Endothelial cell of umbilical vein (primary cell): ENCODE data around the gene PRKAA1. TPM values are rescaled to one million over a fixed set of nuclear protein-coding genes. Genes with fewer than 3 reads are reported as not detected.

Experiments used
- BruUV-seq: library from RNA; stranded (reverse); fragments of 400-500 nt; replicated peaks from 2 replicates; lab custom pipeline; 2021; lab: Mats Ljungman, UMichigan
- CTCF ChIA-PET: fragments of 300-600, 350-600 bp; sonication (Branson Sonifier 250); formaldehyde crosslinking; loops from one replicate; lab custom pipeline; 2021; ENCODE audit warnings: antibody characterized with exemption, inconsistent platforms; lab: Charles Lee
- POLR2A ChIA-PET: fragments of 300-600, 350-600 bp; sonication (Branson Sonifier 250); formaldehyde crosslinking; loops from one replicate; lab custom pipeline; 2021; ENCODE audit warnings: antibody characterized with exemption, inconsistent platforms; lab: Charles Lee
- DNase-seq: peaks from one replicate; pipeline ENCODE4 v3.0.0-alpha.2; 2011; ENCODE audit warnings: low read depth, low spot score
- FAIRE-seq: peaks from 2 replicates; lab custom pipeline; 2011; peaks lifted over from hg19 to GRCh38; lab: Jason Lieb, UNC
- H2AFZ ChIP-seq: 2 replicates; pipeline ENCODE4 v1.6.0; 2012; ENCODE audit warnings: low read depth, low read length, control low read depth, inconsistent platforms
- H3K27ac ChIP-seq: 2 replicates; pipeline ENCODE4 v1.5.1; 2011; ENCODE audit warnings: low read depth, mild to moderate bottlenecking, control low read depth, low read length, moderate library complexity; ENCODE audit not compliant: insufficient read depth
- H3K27me3 ChIP-seq, 2 experiments: 2 replicates each; pipeline versions ENCODE4 v1.6.0 to v1.6.1; 2011; ENCODE audit warnings: low read length in 2 of 2, mixed read lengths in 1 of 2; ENCODE audit not compliant: control insufficient read depth in 2 of 2, insufficient read depth in 2 of 2
- H3K36me3 ChIP-seq, 2 experiments: 2 replicates in 1 of 2; 3 replicates in 1 of 2; pipeline ENCODE4 v1.5.1; 2011; ENCODE audit warnings: low read length in 2 of 2, mild to moderate bottlenecking in 1 of 2, moderate library complexity in 1 of 2; ENCODE audit not compliant: control insufficient read depth in 2 of 2, insufficient read depth in 2 of 2; ENCODE audit errors: extremely low read depth in 1 of 2
- H3K4me1 ChIP-seq: 3 replicates; pipeline ENCODE4 v1.5.1; 2011; ENCODE audit warnings: mild to moderate bottlenecking, low read length; ENCODE audit not compliant: control insufficient read depth, insufficient read depth; ENCODE audit errors: extremely low read depth
- H3K4me2 ChIP-seq: 2 replicates; pipeline ENCODE4 v1.6.1; 2011; ENCODE audit warnings: low read length, control low read depth, mixed read lengths; ENCODE audit not compliant: insufficient read depth
- H3K4me3 ChIP-seq, 3 experiments: fragments of 200-600 bp in 1 of 3; sonication (generic), shearing (Covaris generic) in 1 of 3; replicated peaks in 1 of 3; 2 replicates each; pipeline ENCODE4 v1.5.1; 2011 to 2016; ENCODE audit warnings: control low read depth in 3 of 3, low read length in 3 of 3, mild to moderate bottlenecking in 2 of 3, inconsistent platforms in 1 of 3, low read depth in 1 of 3, moderate library complexity in 1 of 3; ENCODE audit not compliant: insufficient read depth in 1 of 3
- H3K79me2 ChIP-seq: 2 replicates; pipeline ENCODE4 v1.6.0; 2012; ENCODE audit warnings: low read length, inconsistent platforms; ENCODE audit not compliant: control insufficient read depth, insufficient read depth
- H3K9ac ChIP-seq: replicated peaks from 2 replicates; pipeline ENCODE3; 2011; ENCODE audit warnings: low read length, control low read depth; ENCODE audit not compliant: insufficient read depth; ENCODE audit errors: extremely low read depth
- H3K9me1 ChIP-seq: replicated peaks from 3 replicates; pipeline ENCODE4 v1.6.0; 2011; ENCODE audit warnings: mild to moderate bottlenecking, low read length; ENCODE audit not compliant: control insufficient read depth, insufficient read depth; ENCODE audit errors: extremely low read depth
- H3K9me3 ChIP-seq: replicated peaks from 2 replicates; pipeline ENCODE4 v1.5.1; 2012; ENCODE audit warnings: low read length, inconsistent platforms; ENCODE audit not compliant: control insufficient read depth, insufficient read depth
- H4K20me1 ChIP-seq: replicated peaks from 2 replicates; pipeline ENCODE3; 2011; ENCODE audit warnings: mild to moderate bottlenecking, low read length; ENCODE audit not compliant: control insufficient read depth, insufficient read depth; ENCODE audit errors: extremely low read depth
- EZH2 ChIP-seq: IDR thresholded peaks from 2 replicates; pipeline ENCODE4 v1.6.1; 2012; ENCODE audit warnings: borderline replicate concordance, low read depth, mild to moderate bottlenecking, moderate library complexity, low read length, inconsistent platforms; ENCODE audit not compliant: severe bottlenecking
- FOS ChIP-seq: IDR thresholded peaks from 2 replicates; pipeline ENCODE4 v1.6.1; 2011; ENCODE audit warnings: mild to moderate bottlenecking, low read length, moderate library complexity, borderline replicate concordance; ENCODE audit not compliant: insufficient read depth
- GATA2 ChIP-seq: IDR thresholded peaks from 2 replicates; pipeline ENCODE4 v1.7.0; 2011; ENCODE audit warnings: low read depth, mild to moderate bottlenecking, moderate library complexity, mixed read lengths, low read length; ENCODE audit not compliant: insufficient read length, insufficient read depth
- JUN ChIP-seq: IDR thresholded peaks from 2 replicates; pipeline ENCODE4 v1.6.1; 2011; ENCODE audit warnings: borderline replicate concordance, low read depth; ENCODE audit not compliant: insufficient read length, insufficient read depth
- MYC ChIP-seq: IDR thresholded peaks from one replicate; pipeline ENCODE4 v1.6.1; 2011; ENCODE audit warnings: mild to moderate bottlenecking, low read depth, low read length
- POLR2A ChIP-seq: IDR thresholded peaks from 2 replicates; pipeline ENCODE4 v1.6.1; 2012; ENCODE audit warnings: low read depth, mild to moderate bottlenecking, control low read depth, low read length
- POLR2AphosphoS5 ChIP-seq: IDR thresholded peaks from 2 replicates; pipeline ENCODE4 v1.6.1; 2012; ENCODE audit warnings: low read depth, mild to moderate bottlenecking, control low read depth, low read length, moderate library complexity; ENCODE audit not compliant: insufficient read depth
- dilution Hi-C: fragments of 300-500 bp; cut with MboI; formaldehyde crosslinking; loops from one replicate; pipeline ENCODE4 v1.15.0; 2019; ENCODE audit warnings: low sequenced_read_pairs; ENCODE audit not compliant: extremely low pct_ligation_motif_present
- intact Hi-C: fragments of 100-400 bp; cut with micrococcal nuclease; formaldehyde crosslinking; loops from one replicate; pipeline ENCODE4 v1.10.0; 2022
- polyA plus RNA-seq, 4 experiments: library from polyadenylated mRNA; depleted of rRNA in 3 of 4; stranded (reverse) in 3 of 4; unstranded in 1 of 4; fragments of >200 nt; gene quantifications; 2 replicates each; pipeline versions ENCODE4 v1.2.1 to v1.2.3, GENCODE V29; 2011 to 2012; ENCODE audit warnings: missing spikeins in 1 of 4
- total RNA-seq: library from RNA; stranded (reverse); gene quantifications from 2 replicates; pipeline ENCODE4 v1.2.3, GENCODE V29; 2021
- TF ChIP-seq, protein P1 (sequence below): IDR thresholded peaks from 2 replicates; pipeline ENCODE4 v1.6.1; 2011; ENCODE audit not compliant: insufficient read depth, insufficient read length
- TF ChIP-seq, protein P2 (sequence below), 2 donors: IDR thresholded peaks; 1 replicate in 1 of 2; 2 replicates in 1 of 2; pipeline ENCODE4 v1.5.1; 2011; ENCODE audit warnings: low read length in 2 of 2, mild to moderate bottlenecking in 2 of 2, moderate library complexity in 2 of 2, control low read depth in 1 of 2, inconsistent platforms in 1 of 2, low read depth in 1 of 2; ENCODE audit not compliant: insufficient read depth in 1 of 2; ENCODE audit errors: extremely low read depth in 1 of 2

The PRKAA1 gene
- total and polyA plus RNA-seq, 2 donors (not counting 3 experiments of a cell fraction or from before 2014, with no cell fraction given), result 37.0 to 83.5 TPM

DNA sequence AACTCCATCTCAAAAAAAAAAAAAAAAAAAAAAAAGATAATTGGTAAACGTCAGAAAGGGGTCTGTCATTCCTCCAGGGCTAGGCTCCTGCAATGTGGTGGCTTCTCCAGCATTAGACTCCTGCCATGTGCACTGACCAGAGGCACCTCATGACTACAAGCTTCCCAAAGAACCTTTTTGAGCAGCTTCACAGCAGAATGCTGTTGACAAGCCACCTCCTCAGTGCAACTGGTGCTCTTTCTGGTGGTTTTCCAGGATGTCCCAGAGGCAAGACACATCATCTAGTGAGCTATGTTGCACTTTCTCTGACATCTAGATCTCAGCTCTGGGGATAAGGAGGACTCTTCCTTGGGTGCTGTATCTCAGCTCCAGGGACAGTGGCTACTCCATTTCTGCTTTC is 25.3 kb upstream of the PRKAA1 start:
- no peaks in the 10 kb centered on the region for H3K9me3 ChIP-seq
- no peaks in the 10 kb centered on the region for H3K27me3 ChIP-seq
- peaks cover 4% of the 10 kb centered on the region for H3K79me2 ChIP-seq
- H4K20me1 ChIP-seq, result no peaks in the 10 kb centered on the region
- H3K4me2 ChIP-seq, result no peak overlapping the region
- CTCF ChIA-PET, result interaction anchor here (0.6 to 2.1 kb wide), 4 partner anchors 8 to 46 kb away, joined by 3 to 7 read pairs (median 4); no protein-coding TSS in a partner anchor
- H3K9ac ChIP-seq, result no peak overlapping the region
- peaks cover 9 to 14% of the 10 kb centered on the region in 2 experiments for H3K36me3 ChIP-seq
- DNase-seq, result no peak
- POLR2A ChIA-PET, result no interaction called here
- no peak for FAIRE-seq
- H3K9me1 ChIP-seq, result no peaks in the 10 kb centered on the region
- TF ChIP-seq POLR2AphosphoS5 (no peak), POLR2A (no peak), FOS (no peak), MYC (no peak), EZH2 (no peak), GATA2 (no peak), JUN (no peak)
- TF ChIP-seq, protein P1, sequence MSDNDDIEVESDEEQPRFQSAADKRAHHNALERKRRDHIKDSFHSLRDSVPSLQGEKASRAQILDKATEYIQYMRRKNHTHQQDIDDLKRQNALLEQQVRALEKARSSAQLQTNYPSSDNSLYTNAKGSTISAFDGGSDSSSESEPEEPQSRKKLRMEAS, result no peak
- TF ChIP-seq, protein P2, sequence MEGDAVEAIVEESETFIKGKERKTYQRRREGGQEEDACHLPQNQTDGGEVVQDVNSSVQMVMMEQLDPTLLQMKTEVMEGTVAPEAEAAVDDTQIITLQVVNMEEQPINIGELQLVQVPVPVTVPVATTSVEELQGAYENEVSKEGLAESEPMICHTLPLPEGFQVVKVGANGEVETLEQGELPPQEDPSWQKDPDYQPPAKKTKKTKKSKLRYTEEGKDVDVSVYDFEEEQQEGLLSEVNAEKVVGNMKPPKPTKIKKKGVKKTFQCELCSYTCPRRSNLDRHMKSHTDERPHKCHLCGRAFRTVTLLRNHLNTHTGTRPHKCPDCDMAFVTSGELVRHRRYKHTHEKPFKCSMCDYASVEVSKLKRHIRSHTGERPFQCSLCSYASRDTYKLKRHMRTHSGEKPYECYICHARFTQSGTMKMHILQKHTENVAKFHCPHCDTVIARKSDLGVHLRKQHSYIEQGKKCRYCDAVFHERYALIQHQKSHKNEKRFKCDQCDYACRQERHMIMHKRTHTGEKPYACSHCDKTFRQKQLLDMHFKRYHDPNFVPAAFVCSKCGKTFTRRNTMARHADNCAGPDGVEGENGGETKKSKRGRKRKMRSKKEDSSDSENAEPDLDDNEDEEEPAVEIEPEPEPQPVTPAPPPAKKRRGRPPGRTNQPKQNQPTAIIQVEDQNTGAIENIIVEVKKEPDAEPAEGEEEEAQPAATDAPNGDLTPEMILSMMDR (IDR thresholded peaks at IDR 0.05; ENCODE audit: extremely low read depth in 1 of 2, insufficient read depth in 1 of 2, low read depth in 1 of 2, low read length in 2 of 2), result no peak
- dilution Hi-C loops, result no loop called here
- H3K27ac ChIP-seq, result no peak overlapping the region
- no TSS peak for BruUV-seq
- intact Hi-C loops, result no loop called here
- no peak overlapping the region for H3K4me3 ChIP-seq
- no peaks in the 10 kb centered on the region for H3K4me1 ChIP-seq
- no peak overlapping the region for H2AFZ ChIP-seq
